ENCODE data around the gene CBLN1. TPM values are rescaled to one million over a fixed set of nuclear protein-coding genes. Genes with fewer than 3 reads are reported as not detected.

The CBLN1 gene
- total and polyA plus RNA-seq, 2 experiments from 2014 or later = 1.2 to 6.4 TPM

- no peak overlapping the region for H3K4me3 ChIP-seq
- H2AFZ ChIP-seq = no peak overlapping the region
- no peak for TF ChIP-seq JUNB (IDR thresholded peaks at IDR 0.05; ENCODE audit: unreplicated experiment)
- no peak for TF ChIP-seq EZH2phosphoT487 (IDR thresholded peaks at IDR 0.05; ENCODE audit: unreplicated experiment)
- no peak for TF ChIP-seq CTCF (conservative IDR thresholded peaks at IDR 0.05; ENCODE audit: low read depth in 2 of 2)
- no peak for TF ChIP-seq REST (IDR thresholded peaks at IDR 0.05; ENCODE audit: unreplicated experiment)
- no peak for TF ChIP-seq POLR2AphosphoS5 (IDR thresholded peaks at IDR 0.05; ENCODE audit: low read depth)
- no peak for TF ChIP-seq CREB1 (CRISPR knock-in tag; IDR thresholded peaks at IDR 0.05; ENCODE audit: low read depth)
- no peak for TF ChIP-seq ZNF114 (CRISPR knock-in tag; IDR thresholded peaks at IDR 0.05)
- no peak for TF ChIP-seq EZH2 (IDR thresholded peaks at IDR 0.05; ENCODE audit: low read depth, unreplicated experiment)
- TF ChIP-seq NANOG (IDR thresholded peaks at IDR 0.05; ENCODE audit: borderline replicate concordance) = no peak
- TF ChIP-seq ETS1 (IDR thresholded peaks at IDR 0.05) = no peak
- TF ChIP-seq STAT1 (IDR thresholded peaks at IDR 0.05; ENCODE audit: unreplicated experiment) = no peak
- no peak overlapping the region for H3K4me3 Mint-ChIP-seq
- no peaks in the 10 kb centered on the region for H3K79me2 ChIP-seq (replicated peaks; ENCODE audit: insufficient read depth)
- no peaks in the 10 kb centered on the region for H3F3A ChIP-seq (replicated peaks; ENCODE audit: low read depth)
- H3K27ac ChIP-seq (ENCODE audit: low read depth) = no peak overlapping the region
- ATAC-seq (no peak), DNase-seq (ENCODE audit: low spot score) (no peak)
- H3K9me2 ChIP-seq (ENCODE audit: insufficient read depth) = no peaks in the 10 kb centered on the region
- no peaks in the 10 kb centered on the region for H3K9me3 Mint-ChIP-seq
- H3K4me1 ChIP-seq (ENCODE audit: insufficient read depth) = no peaks in the 10 kb centered on the region
- H3K36me3 ChIP-seq (ENCODE audit: insufficient read depth) = no peaks in the 10 kb centered on the region
- no peaks in the 10 kb centered on the region for H4K20me1 ChIP-seq (replicated peaks; ENCODE audit: insufficient read depth)
- no peak overlapping the region for H3K4me2 ChIP-seq
- H3K27me3 Mint-ChIP-seq (ENCODE audit: insufficient read depth, low read depth, poor library complexity) = peaks cover 9% of the 10 kb centered on the region
- H3K27ac Mint-ChIP-seq = no peak overlapping the region
- H3K36me3 Mint-ChIP-seq (ENCODE audit: low read depth) = no peaks in the 10 kb centered on the region
- H3K27me3 ChIP-seq (ENCODE audit: insufficient read depth) = no peaks in the 10 kb centered on the region
- peaks cover 8% of the 10 kb centered on the region; the same call in 2 of the 3 replicates for H3K4me1 Mint-ChIP-seq
Observed at GRCh38 chr16:49262501-49262900, 19.1 kb downstream of the CBLN1 start.
